Neutrophil (primary cell): Measurements from ENCODE around the gene HOXA9.
A peak's percentile ranks its signal among the peaks of the same experiment; 100 is the strongest.

Source experiments
- H3K27ac ChIP-seq: fragments of 200-600 bp; sonication (generic); 2 replicates; pipeline ENCODE4 v1.5.1; 2016; ENCODE audit warnings: mild to moderate bottlenecking, moderate library complexity
- H3K27me3 ChIP-seq: fragments of 200-600 bp; sonication (generic); 2 replicates; pipeline ENCODE4 v1.6.0; 2016; ENCODE audit warnings: mild to moderate bottlenecking
- H3K36me3 ChIP-seq: fragments of 200-600 bp; sonication (generic); 2 replicates; pipeline ENCODE4 v1.5.1; 2017
- H3K4me1 ChIP-seq, 2 experiments: fragments of 200-600 bp in 1 of 2; sonication (generic) in 1 of 2; 1 replicate in 1 of 2; 2 replicates in 1 of 2; pipeline versions ENCODE4 v1.5.1 to v1.6.1; 2013 to 2016; ENCODE audit warnings: low read depth in 1 of 2, low read length in 1 of 2, mild to moderate bottlenecking in 1 of 2, moderate library complexity in 1 of 2; ENCODE audit not compliant: control insufficient read depth in 1 of 2, insufficient read depth in 1 of 2
- H3K4me3 ChIP-seq, 2 experiments: fragments of 200-600 bp in 1 of 2; sonication (generic) in 1 of 2; 1 replicate in 1 of 2; 2 replicates in 1 of 2; pipeline ENCODE4 v1.5.1; 2013 to 2016; ENCODE audit warnings: low read depth in 1 of 2, low read length in 1 of 2, mild to moderate bottlenecking in 1 of 2, moderate library complexity in 1 of 2
- H3K9me3 ChIP-seq: fragments of 200-600 bp; sonication (generic); 2 replicates; pipeline ENCODE4 v1.5.1; 2016
- CTCF ChIP-seq: fragments of 200-600 bp; sonication (generic); IDR thresholded peaks from 2 replicates; pipeline ENCODE4 v1.5.1; 2016; ENCODE audit warnings: antibody characterized with exemption

HOXA9 gene

DNA sequence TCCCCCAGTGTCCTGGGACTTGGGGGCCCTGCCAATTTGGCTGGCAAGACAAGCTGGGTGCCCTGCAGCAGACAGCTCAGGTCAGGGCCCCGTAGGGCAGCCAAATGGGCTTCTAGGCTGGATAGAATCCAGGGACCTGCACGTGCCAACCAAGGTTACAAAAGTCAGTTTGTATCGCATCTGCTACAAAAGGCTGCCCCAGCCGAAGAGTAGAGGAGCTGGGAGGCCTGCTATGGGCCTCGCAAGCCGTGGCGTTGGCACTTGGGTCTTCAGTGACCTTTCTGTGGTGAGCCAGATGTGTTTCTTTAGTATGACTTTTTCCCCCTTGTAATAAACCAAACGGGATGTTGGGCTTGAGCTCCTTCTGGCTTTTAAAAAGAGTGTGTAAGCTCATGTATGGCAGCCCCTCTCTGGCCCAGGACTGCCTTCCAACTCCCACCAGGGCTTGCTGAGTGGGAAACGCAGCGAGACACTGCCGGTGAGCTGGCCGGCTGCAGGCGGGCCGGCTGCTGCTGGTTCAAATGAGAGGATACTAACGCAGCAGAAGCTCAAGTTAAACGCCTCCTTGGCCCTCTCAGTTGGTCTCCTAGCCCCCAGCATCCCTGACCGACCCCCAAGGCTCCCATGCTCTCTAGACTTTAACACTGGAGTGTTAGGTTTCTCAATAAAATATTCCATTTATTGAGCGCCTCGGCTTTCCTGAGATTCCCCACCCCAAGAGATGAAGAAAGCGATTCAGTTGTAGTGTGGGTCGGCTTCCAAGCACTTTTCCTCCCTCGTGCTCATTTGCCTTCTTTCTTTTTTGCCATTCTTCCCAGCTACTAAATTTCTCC, 11.8 kb upstream of the HOXA9 start:
- Histone ChIP-seq H3K27me3 (peaks cover 100% of the 10 kb centered on the region), H3K4me1 (peaks cover 23 to 34% of the 10 kb centered on the region in 2 experiments), H3K4me3 (no peak overlapping the region), H3K36me3 (no peaks in the 10 kb centered on the region), H3K9me3 (no peaks in the 10 kb centered on the region), H3K27ac (no peak overlapping the region)
- no peak for TF ChIP-seq CTCF

DNA sequence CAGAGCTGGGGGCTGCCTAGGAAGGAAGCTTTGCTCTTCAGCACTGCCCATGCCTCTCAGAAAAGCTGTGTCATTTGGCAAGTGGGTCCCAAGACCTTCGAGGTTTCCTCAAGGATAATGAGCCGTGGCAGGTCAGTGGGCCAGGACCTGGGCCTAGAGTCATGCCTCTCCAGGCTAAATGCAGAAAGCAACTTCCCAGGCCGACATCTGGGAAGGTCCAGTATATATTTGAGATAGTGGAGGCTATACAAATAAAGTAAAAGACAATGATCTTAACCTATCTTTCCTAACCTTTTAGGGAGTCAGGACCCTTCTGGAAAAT, 11.1 kb upstream of the HOXA9 start:
- Histone ChIP-seq H3K36me3 (no peaks in the 10 kb centered on the region), H3K9me3 (no peaks in the 10 kb centered on the region), H3K4me3 (no peak overlapping the region), H3K4me1 (peaks cover 29 to 41% of the 10 kb centered on the region in 2 experiments), H3K27me3 (peaks cover 100% of the 10 kb centered on the region), H3K27ac (no peak overlapping the region)
- TF ChIP-seq CTCF, result no peak

GRCh38 chr7:27175626-27176523, 10.5 kb upstream of the HOXA9 start:
- peaks cover 29 to 43% of the 10 kb centered on the region in 2 experiments for H3K4me1 ChIP-seq
- no peaks in the 10 kb centered on the region for H3K36me3 ChIP-seq
- H3K4me3 ChIP-seq, result no peak overlapping the region
- TF ChIP-seq CTCF, result no peak
- H3K27me3 ChIP-seq, result peaks cover 100% of the 10 kb centered on the region
- no peak overlapping the region for H3K27ac ChIP-seq
- no peaks in the 10 kb centered on the region for H3K9me3 ChIP-seq

- no peak for TF ChIP-seq CTCF
- Histone ChIP-seq H3K9me3 (no peaks in the 10 kb centered on the region), H3K27me3 (peaks cover 100% of the 10 kb centered on the region), H3K36me3 (no peaks in the 10 kb centered on the region), H3K4me1 (peaks cover 29 to 43% of the 10 kb centered on the region in 2 experiments), H3K4me3 (peak overlapping the region in 1 of 2 experiments; percentile 67), H3K27ac (no peak overlapping the region)
Measured at GRCh38 chr7:27174874-27175625, 9.7 kb upstream of the HOXA9 start.
